Hematopoietic multipotent progenitor cell treated with erythropoietin and hydrocortisone succinate and interleukin-3 and kit ligand, for 8 days (in vitro differentiated cells): ENCODE measurements around the gene EPHB6.

Experiments used
- DNase-seq: peaks from one replicate; pipeline ENCODE4 v3.0.0-alpha.2; 2015

Gene EPHB6

DNA sequence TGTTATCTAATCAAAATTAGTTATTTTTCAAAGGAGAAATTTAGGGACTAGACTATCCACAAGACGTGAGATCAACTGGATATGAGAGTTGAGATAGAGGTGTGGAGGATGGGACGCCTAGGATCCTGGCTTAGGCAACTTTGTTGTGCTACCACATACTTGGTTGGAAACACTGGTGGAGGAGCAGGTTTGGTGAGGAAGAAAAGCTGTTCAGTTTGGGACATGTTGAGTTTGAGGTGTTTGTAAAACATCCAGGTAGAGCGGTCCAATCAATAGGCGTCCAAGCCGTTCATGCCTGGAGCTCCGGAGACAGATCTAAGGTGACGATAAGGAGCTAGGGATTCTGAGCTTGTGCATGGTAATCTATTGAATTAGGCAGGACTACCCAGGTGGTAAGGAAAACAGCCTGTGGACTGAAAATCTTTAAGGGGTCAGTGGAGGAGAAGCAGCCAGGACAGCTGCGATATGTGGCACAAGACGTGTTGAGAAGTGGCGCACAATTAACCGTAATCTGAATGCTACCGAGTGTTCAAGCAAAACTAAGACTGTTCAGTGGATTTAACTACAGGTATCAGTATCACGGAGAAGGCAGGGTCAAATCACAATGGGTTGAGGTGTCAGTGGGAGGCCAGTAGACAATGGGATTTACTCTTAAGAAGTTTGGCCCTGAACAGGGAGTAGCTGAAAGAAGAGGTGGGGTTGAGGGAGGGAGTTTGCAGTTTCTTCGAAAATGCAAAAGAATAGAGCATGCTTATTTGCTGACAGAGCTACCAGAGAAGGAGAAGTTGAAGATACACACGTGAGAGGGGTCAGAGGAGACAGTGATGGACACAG is 46.8 kb downstream of the EPHB6 start:
- DNase-seq = no peak

DNA sequence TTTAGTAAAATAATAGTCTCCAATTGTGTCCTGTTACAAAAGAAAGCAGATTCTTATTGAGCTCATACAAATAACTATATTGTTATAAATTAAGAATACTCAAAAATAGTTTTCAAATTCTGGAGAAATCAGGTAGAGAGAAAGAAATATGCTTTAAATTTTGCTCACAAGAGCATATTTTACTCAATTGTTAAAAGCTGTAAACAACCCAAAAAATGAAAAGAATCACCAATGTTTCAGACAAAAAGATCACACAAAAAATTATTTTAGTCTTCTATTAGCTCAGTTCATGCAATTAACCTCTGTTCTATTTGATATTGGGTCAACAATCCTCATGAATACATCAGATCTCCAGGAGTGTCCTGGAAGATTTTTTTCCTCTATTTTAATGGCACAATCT is 49.3 kb downstream of the EPHB6 start:
- no peak for DNase-seq

DNA sequence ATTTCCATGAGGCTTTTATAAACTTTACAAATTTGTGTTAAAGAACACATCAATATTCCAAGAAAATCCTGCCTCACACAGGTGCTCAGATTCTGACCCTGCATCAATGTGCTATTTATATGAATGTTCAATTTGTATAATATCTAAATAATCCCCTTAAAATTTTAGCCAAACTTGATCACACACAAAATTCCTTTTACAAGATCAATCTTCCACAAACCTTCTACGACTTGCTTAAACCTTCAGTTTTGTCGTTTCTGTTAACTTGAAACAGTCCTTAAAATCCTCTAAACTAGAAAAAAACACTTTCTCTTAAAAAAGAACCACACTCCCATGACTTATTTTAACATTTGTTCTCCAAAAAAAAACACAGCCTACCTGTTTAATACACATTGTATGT is 50.9 kb downstream of the EPHB6 start:
- DNase-seq = no peak

DNA sequence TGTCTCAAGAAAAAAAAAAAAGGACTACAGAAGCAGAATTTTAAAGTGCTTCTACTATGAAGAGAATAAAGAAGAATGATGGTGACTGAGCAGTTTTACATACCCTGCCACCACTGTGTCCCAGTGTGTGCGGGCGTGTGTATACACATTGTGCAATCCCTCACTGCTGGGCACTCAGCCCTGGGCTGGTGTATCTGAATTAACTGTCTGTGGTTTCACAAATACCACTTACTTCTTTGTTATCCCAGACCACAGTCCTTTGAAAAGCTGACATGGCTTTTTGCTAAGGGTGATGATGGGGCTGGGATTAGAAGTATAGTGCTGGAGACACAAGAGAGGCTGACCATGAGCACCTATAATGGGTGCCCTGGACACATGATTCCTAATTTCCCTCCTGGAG is 51.8 kb downstream of the EPHB6 start:
- DNase-seq = no peak

DNA sequence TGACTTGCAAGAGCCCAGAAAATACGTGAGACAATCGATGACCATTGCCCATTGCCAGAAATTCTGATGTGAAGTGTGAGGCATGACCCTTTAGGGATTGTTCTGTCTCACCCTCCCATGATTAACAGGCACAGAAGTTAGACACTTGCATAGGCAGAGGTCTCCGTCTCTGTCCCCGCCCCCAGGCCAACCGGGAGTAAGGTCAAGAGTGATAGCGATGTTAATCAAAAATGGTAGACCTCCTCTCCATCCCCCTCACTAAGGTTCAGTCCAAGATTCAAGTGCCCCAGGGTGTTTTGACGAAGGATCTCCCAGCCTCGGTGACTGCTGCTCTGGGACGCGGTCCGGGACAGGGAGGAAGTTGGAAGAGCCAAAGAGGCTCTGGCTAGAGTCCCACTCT is 53.4 kb downstream of the EPHB6 start:
- DNase-seq = no peak

DNA sequence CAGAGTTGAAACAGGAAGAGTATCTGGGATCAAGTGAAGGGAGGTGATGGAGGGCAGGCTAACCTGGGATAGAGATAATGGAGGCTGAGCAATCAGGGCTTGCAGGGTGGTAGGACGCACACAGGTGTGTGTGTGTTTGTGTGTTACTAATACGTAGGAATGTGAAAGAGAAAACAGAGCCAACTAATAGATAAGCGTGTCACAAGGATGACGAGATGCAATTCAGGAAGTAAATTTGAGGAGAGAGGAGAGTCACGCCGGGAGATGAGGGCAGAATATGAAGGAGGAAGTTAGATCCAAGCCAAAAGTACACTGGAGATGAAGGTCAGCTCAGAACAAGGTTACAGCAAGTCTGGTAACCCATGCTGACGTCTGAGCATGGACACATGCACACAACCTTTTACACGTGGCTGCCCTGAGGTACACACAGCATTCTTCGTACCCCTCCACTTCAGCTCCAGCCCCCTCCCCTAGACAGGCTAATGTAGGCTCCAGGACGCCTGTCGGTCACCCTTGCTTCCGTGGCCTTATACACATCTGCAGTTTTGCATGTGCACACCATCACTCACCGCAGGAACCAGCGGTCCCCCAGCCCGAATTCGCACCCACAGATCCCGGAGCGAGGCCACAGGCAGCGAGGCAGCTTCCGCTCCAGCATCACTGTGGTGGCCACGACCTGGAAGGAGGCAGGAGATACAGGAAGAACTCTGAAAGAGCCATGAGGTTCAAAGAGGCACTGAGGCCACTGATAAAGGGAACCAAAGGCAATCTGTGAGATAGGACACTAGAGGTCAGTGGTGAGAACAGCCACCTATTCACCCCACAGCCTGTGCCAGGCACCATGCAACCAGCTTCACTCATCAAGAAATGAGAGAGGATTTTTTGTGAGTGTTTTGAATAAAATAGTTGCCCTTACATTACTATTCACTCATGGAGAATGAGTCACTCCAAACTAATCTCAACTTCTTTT is 54.3 kb downstream of the EPHB6 start:
- peak; percentile 64 for DNase-seq

DNA sequence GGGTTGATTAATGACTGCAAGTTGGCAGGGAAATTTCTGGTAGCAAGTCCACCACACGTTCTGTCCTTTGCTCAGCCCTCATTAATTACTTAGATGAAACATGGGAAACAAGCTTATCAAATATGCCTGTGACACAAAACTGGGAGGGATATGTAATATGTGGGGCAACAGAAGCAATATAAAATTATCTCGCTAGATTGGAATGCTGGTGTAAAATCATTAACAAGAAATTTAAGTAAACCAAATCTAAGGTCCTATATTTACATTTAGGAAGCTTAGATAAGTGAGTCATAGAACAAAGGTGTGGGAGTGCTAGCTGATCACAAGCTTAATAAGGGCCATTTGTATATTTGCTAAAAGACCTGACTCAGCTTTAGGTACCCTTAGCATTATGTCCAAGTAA is 55.2 kb downstream of the EPHB6 start:
- DNase-seq = no peak

DNA sequence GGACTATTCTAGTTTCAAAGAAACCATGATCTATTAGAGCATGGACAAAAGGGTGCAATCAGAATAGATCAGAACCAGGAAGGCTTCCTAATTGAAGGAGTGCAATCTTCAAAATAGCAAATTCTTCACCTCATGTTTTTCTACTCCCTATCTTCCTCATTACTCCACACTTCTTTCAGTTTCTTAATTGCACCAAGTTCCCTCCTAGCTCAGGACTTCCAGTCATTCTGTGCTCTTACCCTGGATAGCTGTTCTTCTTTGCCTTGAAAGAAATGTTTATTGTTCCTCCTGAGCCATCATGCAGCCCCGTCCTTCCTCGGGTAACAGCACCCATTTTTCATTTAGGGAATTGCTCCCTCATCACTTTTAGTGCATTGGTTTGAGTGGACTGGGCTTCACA is 55.6 kb downstream of the EPHB6 start:
- DNase-seq = no peak

DNA sequence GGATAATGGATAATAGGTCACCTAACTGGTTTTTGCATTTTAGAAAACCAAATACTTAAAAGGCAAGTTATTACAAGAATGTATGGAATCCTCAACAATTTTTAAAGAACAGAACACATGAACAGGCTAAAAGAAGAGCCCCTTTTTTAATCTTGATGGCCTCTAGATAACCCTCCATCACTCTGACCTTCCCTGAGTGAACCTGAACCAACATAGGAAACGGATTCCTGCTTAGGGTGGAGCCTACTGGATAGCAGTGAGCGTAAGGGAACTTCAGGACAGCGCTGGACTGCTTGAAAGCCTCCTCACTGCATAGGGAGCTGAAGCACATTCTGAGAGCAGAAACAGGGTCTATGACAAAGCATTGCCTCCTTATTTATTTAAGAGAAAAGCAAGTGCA is 58.2 kb downstream of the EPHB6 start:
- no peak for DNase-seq

DNA sequence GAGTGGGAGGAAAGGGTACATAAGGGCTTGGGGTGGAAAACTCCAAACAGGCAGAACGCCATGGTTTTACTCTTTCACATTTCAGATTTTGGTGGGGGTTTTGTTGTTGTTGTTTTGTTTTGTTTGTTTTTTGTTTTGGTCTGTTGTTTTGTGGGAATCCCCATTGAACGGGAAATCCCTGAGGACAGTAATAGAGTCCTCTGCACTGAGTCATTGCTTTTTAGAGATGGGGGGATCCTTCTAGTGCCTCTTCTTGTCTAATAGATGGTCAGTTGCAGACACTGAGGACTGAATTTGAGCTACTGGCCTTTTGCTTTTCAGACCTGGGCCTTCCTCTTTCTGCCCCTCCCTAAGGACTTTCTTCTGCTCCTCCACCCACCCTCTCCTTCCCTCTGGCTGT is 58.7 kb downstream of the EPHB6 start:
- no peak for DNase-seq

DNA sequence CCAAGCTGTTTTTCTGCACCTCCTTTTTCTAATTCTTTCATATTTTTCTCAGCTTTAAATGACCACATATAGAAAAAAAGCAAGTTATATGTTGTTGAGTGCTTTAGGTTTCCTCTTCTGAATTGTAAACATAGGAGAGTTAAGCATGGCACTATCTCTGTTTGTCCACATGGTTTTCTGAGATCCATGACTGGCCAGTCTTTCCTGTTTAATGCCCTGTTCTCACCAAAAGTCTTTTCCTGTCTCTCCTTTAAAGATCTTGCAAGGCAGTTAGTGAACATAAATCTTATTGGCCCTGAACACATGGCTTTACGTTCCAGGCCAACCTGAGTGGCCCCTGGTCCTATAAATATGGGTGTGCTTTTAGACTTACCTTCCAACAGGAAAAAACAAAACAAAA is 59.2 kb downstream of the EPHB6 start:
- DNase-seq = no peak

DNA sequence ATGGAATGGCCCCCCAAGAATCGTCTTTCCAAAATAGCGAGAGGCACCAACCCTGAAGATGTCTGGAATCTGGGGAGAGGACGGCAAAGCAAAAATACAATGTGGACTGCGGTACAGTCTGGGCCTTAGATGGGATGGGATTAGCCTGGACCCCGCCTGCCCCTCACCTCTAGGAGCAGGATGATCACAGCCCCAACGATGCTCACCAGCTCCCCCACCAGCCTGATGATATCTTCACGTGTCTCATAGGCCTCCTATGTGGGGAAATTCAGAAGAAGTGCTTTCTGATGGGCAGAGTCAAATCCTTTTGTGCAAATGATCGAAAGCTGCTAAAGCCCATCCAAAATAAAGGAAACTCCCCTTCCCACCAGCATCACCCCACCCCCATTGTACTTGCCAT is 60.4 kb downstream of the EPHB6 start:
- no peak for DNase-seq

DNA sequence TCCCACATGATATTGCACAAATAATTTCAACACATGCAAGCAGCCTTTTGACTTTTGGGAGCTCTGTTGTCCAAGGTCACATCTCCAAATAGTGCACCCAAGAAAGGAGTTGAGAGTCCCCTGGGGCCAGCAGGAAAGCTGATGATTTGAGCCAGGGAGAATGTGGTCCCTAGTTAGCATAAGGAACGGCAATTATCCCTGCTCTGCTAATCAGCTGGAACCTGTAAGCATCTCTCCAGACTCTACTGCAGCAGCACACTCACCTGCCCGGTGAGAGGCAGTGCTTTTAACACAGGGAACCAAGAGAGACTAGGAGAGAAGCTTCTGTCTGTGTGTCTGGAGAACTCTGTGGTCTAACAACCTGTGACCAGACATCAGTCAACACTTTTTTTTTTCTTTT is 61.6 kb downstream of the EPHB6 start:
- no peak for DNase-seq

DNA sequence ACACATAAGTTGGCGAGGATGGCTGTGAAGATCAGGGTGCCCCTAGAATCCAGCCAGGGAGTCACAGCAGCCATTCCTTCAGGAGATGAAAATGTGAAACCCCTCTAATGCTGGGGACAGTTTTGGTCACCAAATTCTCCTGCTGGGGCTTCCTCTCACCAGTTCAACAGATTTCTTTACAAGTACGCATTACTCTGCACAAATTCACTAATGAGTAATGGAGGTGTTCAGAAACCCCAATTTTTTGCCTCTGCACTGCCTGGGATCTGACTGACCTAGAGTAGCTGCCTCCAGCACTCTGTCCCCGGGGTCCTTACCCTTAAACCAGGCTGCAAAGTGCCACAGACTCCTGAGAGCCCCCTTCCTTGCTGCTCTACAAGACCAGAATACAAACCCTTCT is 62.6 kb downstream of the EPHB6 start:
- DNase-seq = no peak

DNA sequence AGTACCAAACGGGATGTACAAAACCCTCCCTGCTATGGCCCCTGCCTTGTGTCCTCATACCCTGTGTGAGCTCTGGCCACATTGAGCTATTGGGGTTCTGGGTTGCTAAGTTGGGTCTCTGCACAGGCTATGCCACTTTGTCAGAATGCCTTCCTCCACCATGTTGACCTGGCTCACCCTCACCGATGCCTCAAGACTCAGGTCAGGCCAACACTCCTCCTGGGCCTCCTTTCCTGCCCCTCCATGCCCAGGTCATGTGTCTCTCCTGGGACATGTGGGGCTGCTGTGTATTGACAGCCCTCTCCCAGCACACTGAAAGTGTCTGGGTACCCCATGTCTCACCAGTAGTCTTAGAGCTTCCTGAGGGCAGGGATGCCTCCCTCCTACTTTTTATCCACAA is 64.0 kb downstream of the EPHB6 start:
- no peak for DNase-seq

DNA sequence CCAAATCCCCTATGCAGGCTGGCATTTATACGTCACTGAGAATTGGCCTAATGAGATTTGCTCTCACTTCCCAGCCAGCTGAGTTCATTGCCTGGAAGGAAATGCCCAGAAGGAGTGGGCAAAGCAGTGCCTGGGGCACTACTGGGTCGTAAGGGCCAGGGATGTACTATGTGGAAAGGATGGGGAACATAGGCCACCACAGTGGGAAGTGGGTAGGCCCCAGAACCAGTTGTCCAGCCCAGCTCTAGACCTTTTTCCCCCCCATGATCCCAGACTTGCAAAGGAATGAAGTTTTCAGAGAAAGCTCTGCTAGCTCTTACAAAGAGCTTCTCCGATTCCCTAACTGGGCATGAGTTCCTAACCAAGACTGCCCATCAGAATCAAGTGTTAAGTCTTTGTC is 64.8 kb downstream of the EPHB6 start:
- no peak for DNase-seq
